HG03378 (cell line): Measurements from ENCODE around the gene AGFG2.

Source experiments
- ATAC-seq: cut with Tn5 transposase; IDR thresholded peaks from one replicate; pipeline ENCODE4 v1.9.1; 2021; ENCODE audit warnings: mild to moderate bottlenecking, moderate library complexity; ENCODE audit not compliant: unreplicated experiment

Gene AGFG2

GRCh38 chr7:100583132-100584053 is 44.4 kb downstream of the AGFG2 start:
- no peak for ATAC-seq

- no peak for ATAC-seq
Measured at GRCh38 chr7:100584054-100584682, 45.2 kb downstream of the AGFG2 start.

GRCh38 chr7:100584683-100585510 is 45.9 kb downstream of the AGFG2 start:
- no peak for ATAC-seq

- ATAC-seq, result no peak
Measured at GRCh38 chr7:100585511-100586265, 46.7 kb downstream of the AGFG2 start, which contains the start of gene LRCH4. TSS of gene LRCH4 (minus strand) at chr7:100586129. CDS start at chr7:100586100, 29 bp downstream.

- ATAC-seq, result peak; percentile 87
Measured at GRCh38 chr7:100586266-100587025, 47.4 kb downstream of the AGFG2 start, which contains the start of gene FBXO24. TSS of gene FBXO24 (plus strand) at chr7:100586328. CDS start at chr7:100586626, 298 bp downstream.

- no peak for ATAC-seq
Measured at GRCh38 chr7:100588438-100588837, 49.4 kb downstream of the AGFG2 start.

GRCh38 chr7:100589341-100589947 is 50.4 kb downstream of the AGFG2 start:
- no peak for ATAC-seq

GRCh38 chr7:100590077-100590737 is 51.2 kb downstream of the AGFG2 start:
- no peak for ATAC-seq

- no peak for ATAC-seq
Measured at GRCh38 chr7:100591596-100591995, 52.6 kb downstream of the AGFG2 start.

- no peak for ATAC-seq
Measured at GRCh38 chr7:100595188-100595587, 56.2 kb downstream of the AGFG2 start.

GRCh38 chr7:100598425-100598824 is 59.4 kb downstream of the AGFG2 start:
- no peak for ATAC-seq

GRCh38 chr7:100599911-100600729 is 61.1 kb downstream of the AGFG2 start:
- no peak for ATAC-seq

- no peak for ATAC-seq
Measured at GRCh38 chr7:100600730-100601038, 61.7 kb downstream of the AGFG2 start.

- ATAC-seq, result no peak
Measured at GRCh38 chr7:100602889-100603725, 64.1 kb downstream of the AGFG2 start.

GRCh38 chr7:100603726-100604027 is 64.7 kb downstream of the AGFG2 start:
- ATAC-seq, result no peak

GRCh38 chr7:100604028-100604975 is 65.3 kb downstream of the AGFG2 start:
- ATAC-seq, result no peak
